Sciatic nerve (tissue), 2 donors: ENCODE data around the gene RERGL. TPM values are rescaled to one million over a fixed set of nuclear protein-coding genes. Genes with fewer than 3 reads are reported as not detected.
A peak's percentile ranks its signal among the peaks of the same experiment; 100 is the strongest.
"Not testable (repeated sequence)": the region's sequence is repeated elsewhere in the genome, so short reads cannot be mapped to it uniquely, and the experiment has no call there.

Experiments
- ATAC-seq: fragments of 200-7000 bp; cut with Tn5 transposase; one replicate; pipeline ENCODE4 v1.9.1; 2020; ENCODE audit warnings: mild to moderate bottlenecking, moderate library complexity
- DNase-seq: peaks from one replicate; pipeline ENCODE4 v3.0.0-alpha.2; 2020; ENCODE audit warnings: low spot score
- intact Hi-C: fragments of 100-400 bp; cut with DNase I; formaldehyde crosslinking; loops from one replicate; pipeline ENCODE4 v1.14.2; 2022
- total RNA-seq: library from RNA; stranded (reverse); fragmentation: NEBNext Ultra II Directional; extraction: Animal tissue kit (Norgen Biotek cat#: 25700); gene quantifications from one replicate; pipeline ENCODE4 v1.2.1, GENCODE V29; 2021
- donor health status: DM: no; HTN: no; CAD: no.
- donor health status: DM: no; HTN: no; CAD: no.

RERGL gene
- 10.1 TPM for total RNA-seq

GRCh38 chr12:18090093-18090492, at the start of gene RERGL:
TSS of gene RERGL (minus strand) at chr12:18090193. CDS start at chr12:18090140, 53 bp downstream.
- intact Hi-C loops, result no loop called here
- no peak for ATAC-seq
- DNase-seq, result no peak

GRCh38 chr12:18139254-18139653, 49.3 kb upstream of the RERGL start:
- ATAC-seq (no peak), DNase-seq (no peak)
- intact Hi-C loops, result no loop called here

GRCh38 chr12:18135509-18135908, 45.5 kb upstream of the RERGL start:
- DNase-seq (no peak), ATAC-seq (peak; percentile 67)
- intact Hi-C loops, result no loop called here

GRCh38 chr12:18135086-18135485, 45.1 kb upstream of the RERGL start:
- ATAC-seq (no peak), DNase-seq (no peak)
- intact Hi-C loops, result no loop called here

GRCh38 chr12:18130851-18131250, 40.9 kb upstream of the RERGL start:
- ATAC-seq, result no peak
- DNase-seq, result no peak

GRCh38 chr12:18123707-18124106, 33.7 kb upstream of the RERGL start:
- DNase-seq, result no peak
- intact Hi-C loops, result no loop called here
- no peak for ATAC-seq

More at GRCh38 chr12:18130851-18131250, 40.9 kb upstream of the RERGL start:
- intact Hi-C loops, result no loop called here

- ATAC-seq (no peak), DNase-seq (no peak)
- intact Hi-C loops, result no loop called here
Measured at GRCh38 chr12:18120899-18121298, 30.9 kb upstream of the RERGL start.

GRCh38 chr12:18108611-18109010, 18.6 kb upstream of the RERGL start:
- intact Hi-C loops, result no loop called here
- ATAC-seq (no peak), DNase-seq (no peak)

GRCh38 chr12:18103624-18104023, 13.6 kb upstream of the RERGL start:
- no peak for DNase-seq
- ATAC-seq, result no peak
- intact Hi-C loops, result no loop called here

GRCh38 chr12:18101043-18101442, 11.1 kb upstream of the RERGL start:
- ATAC-seq (no peak), DNase-seq (no peak)
- intact Hi-C loops, result no loop called here

GRCh38 chr12:18084080-18084479, 5.9 kb downstream of the RERGL start:
- DNase-seq (no peak), ATAC-seq (no peak)
- intact Hi-C loops, result no loop called here

- ATAC-seq (no peak), DNase-seq (no peak)
- intact Hi-C loops, result no loop called here
Measured at GRCh38 chr12:18079541-18080246, 10.3 kb downstream of the RERGL start.

- DNase-seq (no peak), ATAC-seq (no peak)
- intact Hi-C loops, result no loop called here
Measured at GRCh38 chr12:18074001-18074400, 16.0 kb downstream of the RERGL start.

- DNase-seq (no peak), ATAC-seq (no peak)
- intact Hi-C loops, result no loop called here
Measured at GRCh38 chr12:18072723-18073122, 17.3 kb downstream of the RERGL start.

- ATAC-seq (no peak), DNase-seq (no peak)
- intact Hi-C loops, result no loop called here
Measured at GRCh38 chr12:18071336-18071735, 18.7 kb downstream of the RERGL start.

GRCh38 chr12:18068355-18068754, 21.6 kb downstream of the RERGL start:
- DNase-seq (no peak), ATAC-seq (no peak)
- intact Hi-C loops, result no loop called here

GRCh38 chr12:18066666-18067065, 23.3 kb downstream of the RERGL start:
- DNase-seq (no peak), ATAC-seq (no peak)
- intact Hi-C loops, result no loop called here

- intact Hi-C loops, DNase-seq, ATAC-seq: not testable (repeated sequence)
Measured at GRCh38 chr12:18062867-18063266, 27.1 kb downstream of the RERGL start.

- intact Hi-C loops, result no loop called here
- ATAC-seq (no peak), DNase-seq (no peak)
Measured at GRCh38 chr12:18057051-18057450, 32.9 kb downstream of the RERGL start.

GRCh38 chr12:18054925-18055619, 34.9 kb downstream of the RERGL start:
- DNase-seq, result no peak
- ATAC-seq, result no peak
- intact Hi-C loops, result no loop called here
